ENCODE measurements around the gene CHID1.

CHID1 gene

DNA sequence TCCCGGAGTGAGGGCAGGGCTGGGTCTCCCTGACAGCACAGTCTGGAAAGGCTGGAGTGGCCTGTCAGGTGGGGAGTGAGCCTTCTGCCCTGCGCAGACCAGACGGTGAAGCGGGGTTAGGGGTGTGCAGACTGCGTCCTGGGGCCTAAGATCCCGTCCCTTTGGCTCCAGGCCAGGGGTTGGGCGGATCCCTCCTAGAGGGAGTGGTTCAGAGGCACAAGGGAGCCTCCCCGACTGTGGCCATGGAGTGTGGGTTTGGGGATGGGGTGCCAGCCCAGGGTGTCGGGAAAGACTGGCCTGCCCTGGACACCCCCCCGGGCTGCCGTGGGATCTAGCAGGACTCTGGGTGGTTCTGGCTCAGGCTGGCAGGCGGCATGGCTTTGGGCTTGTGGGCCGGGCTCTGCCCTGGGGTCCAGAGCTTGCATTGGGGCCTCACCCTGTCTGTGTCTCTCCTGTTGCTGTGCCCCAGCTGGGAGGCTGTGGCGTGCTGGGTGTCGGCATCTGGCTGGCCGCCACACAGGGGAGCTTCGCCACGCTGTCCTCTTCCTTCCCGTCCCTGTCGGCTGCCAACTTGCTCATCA, 48.4 kb downstream of the CHID1 start:
- DNase-seq, result no peak

DNA sequence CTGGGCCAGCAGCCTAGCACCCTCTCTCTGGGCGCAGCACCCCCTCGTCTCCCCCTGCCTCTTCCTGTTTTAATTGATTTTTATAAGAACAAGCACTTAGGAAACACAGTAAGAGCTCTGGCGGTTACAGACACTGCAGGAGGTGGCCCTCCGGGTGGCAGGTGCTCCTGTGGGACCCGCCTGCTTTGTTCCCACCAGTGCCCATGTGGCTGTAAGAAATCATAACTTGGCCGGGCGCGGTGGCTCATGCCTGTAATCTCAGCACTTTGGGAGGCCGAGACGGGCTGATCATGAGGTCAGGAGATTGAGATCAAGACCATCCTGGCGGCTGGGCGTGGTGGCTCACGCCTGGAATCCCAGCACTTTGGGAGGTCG, 49.5 kb downstream of the CHID1 start:
- DNase-seq, result no peak

DNA sequence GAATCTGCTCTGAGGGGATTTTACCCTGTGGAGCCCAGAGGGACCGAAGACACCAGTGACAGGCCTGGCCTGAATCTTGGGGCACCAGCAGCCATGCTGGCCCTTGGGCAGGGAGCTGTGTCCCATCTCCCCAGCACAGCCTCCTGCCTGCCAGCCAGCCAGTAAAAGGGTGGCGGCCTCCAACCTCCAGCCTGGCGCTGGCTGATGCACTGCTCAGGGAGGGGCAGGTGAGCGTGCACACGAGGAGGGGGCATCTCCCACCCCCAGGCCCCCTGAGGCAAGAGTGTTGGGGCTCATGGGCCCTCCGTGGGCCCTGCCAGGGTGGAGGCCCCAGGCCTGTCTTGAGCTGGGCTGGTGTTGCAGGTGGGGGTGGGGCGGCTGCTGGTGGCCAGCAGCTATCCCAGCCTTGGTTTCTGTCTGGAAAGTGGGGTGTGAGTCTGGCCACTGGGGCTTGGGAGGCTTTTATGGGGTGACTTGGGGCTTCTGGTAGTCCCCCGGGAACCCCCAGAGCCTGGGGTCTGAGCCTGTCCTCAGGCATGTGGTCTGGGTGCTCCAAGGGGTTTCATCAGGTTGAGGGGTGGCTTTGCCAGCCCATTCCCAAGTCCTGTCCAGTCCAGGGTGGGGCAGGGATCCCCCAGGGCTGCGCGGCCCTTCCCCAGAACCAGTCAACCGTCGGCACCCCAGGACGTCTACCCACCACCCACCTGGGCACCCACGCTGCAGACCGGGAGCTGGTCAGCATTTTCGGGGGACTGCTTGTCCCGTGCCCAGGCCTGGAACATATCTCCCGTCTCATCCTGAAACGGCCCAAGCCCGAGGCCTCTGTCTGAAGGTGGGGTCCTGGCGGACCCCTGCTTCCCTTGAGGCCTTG, 50.1 kb downstream of the CHID1 start:
- no peak for DNase-seq

DNA sequence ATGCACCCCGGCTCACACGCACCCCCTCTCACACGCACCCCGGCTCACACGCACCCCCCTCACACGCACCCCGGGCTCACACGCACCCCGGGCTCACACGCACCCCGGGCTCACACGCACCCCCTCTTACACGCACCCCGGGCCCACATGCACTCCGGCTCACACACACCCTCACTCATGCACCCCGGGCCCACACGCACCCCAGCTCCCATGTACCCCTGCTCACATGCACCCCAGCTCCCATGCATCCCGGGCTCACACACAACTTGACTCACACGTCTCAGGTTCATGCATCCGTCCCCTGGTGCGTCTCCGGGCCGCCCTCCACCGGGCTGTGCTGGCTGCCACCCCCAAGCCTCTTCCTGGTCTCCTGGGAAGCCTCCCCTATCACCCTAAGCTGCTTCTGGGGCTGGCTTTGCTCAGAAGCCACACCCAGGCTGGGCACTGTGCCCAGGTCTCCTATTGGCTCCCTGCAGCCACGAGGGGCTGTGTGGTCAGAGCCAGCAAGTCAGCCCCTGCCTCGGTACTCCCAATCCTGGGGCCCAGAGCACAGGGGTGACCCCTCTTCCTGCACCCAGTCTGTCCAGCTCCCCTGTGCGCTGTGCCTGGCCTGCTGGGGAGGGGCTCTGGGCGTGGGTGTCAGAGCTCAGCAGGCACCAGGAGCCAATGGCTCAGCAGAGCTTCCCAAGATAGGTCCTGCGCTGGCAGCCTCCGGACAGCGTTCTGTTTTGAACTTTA, 51.0 kb downstream of the CHID1 start:
- DNase-seq, result no peak

DNA sequence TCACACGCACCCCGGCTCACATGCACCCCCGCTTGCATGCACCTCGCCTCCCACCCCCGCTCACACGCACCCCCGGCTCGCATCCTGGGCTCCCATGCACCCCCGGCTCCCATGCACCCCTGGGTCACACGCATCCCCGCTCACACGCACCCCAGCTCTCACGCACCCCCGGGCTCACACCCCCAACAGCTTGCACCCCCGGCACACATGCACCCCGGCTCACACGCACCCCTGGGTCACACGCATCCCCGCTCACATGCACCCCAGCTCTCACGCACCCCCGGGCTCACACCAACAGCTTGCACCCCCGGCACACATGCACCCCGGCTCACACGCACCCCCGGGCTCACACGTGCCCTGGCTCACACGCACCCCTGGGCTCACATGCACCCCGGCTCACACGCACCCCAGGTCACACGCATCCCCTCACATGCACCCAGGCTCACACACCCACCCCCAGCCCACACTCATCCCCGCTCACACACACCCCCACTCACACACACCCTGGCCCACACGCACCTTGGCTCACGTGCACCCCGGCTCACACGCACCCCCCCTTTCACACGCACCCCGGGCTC, 51.8 kb downstream of the CHID1 start:
- DNase-seq, result no peak

DNA sequence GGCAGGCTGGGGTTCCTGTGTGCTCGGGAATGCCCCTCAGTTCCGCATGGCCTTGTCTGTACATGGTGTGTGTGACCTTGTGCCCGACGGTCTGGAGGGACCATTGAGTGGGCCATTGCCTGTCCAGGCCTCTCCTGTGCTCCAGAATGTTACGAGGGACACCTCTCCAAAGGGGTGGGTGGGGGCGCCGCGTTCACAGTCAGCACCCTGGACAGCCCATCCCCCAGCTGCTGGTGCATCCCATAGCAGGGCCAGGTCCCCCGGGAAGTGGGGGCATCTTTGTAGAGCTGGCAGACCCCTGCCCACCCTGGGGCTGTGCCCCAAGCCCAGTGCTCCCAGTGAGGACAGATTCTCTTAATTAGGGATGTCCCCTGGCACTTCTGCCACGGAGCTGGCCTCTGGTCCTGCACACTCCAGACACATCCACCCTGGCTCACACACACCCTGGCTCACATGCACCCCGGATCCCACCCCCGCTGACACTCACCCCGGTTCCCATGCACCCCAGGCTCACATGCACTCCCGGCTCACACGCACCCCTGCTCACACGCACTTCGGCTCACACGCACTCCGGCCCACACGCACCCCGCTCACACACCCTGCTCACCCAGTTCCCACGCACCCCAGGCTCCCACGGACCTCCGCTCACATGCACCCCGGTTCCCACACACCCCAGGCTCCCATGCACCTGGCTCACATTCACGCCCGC, 52.4 kb downstream of the CHID1 start:
- DNase-seq, result no peak

DNA sequence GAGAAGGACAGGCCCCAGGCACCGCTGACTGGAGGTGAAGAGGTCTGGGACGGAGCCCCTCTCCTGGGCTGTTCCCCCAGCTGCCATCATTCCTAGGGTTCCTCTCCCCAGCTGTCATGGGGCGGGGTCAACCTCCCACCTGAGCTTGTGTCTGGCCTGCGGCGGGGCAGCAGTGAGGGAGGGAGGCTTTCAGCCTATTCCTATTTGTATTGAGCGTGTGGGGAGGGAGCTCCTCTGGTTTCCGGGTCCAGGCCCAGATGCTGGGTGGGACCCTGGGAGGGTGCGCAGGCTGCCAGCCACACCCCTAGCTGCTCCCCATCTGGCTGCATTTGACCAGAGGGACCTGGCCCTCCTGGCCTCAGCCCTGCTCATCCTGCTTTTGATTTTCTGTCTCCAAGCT, 54.2 kb downstream of the CHID1 start:
- DNase-seq, result no peak

DNA sequence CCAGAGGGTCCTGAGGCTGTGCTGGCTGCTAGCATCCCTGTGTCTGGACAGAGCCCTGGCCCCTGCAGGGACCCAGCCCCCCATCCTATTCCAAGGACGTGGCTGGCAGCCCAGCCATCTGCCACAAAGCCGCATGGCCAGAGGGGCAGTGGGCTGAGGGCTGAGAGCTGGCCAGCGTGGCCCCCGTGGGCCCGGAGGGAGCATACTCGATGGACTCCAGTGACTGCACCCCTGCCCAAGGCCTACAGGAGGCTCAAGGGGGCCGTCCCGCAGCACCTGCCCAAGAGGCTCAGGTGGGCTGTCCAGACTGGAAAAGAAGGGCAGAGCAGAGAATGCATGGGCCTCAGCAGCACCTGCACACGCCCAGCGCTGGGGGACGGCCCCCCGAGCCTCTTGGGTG, 54.8 kb downstream of the CHID1 start:
- DNase-seq, result no peak

DNA sequence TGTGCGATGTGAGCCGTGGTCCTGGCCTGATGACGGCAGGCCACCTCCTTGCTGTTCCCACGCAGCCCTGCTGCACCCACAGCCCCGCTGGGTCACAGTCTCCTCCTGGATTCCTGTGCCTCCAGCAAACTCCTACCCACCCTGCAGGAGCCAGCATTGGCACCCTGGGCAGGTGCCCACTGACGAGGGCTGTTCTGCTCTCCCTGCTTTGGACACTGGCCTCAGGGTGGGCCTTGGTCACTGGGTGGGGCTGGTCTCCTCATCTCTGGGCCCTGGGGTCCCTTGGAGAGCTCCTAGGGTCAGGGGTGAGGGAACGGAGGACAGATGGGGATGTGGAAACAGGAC, 55.3 kb downstream of the CHID1 start:
- no peak for DNase-seq

DNA sequence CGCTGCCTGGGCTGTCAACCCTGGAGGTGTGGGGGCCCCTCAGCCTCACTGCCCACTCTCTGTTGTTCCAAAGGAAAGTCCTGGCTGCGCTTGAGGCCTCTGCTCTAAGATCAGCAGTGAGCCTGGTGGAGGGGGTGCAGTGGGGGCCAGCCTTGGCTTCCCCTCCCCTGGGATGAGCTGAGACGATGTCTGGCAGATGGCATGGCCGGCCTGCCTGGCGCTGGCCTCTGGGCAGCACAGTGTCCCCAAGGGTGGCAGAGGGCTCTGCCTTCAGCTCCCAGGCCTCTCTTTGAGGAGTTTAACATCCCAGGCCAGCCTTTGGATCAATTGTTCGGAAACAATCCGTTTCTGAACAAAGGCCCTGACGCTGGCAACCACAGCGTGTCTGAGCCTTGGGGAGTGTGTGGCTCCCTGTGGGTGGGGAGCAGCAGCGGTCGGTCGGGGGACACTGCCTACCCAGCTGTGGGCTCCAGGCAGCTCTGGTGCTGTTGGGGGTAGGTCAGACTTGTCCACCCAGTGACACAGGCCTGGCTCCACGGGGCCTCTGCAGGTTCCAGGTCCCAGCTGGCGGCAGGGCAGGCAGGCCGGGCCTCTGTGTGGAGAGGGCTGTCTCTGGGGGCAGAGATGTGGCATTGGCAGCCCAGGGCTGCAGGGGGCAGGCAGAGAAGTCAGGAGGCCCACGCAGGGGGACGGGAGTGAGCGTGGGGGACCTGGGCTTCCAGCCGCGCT, 55.8 kb downstream of the CHID1 start:
- no peak for DNase-seq

DNA sequence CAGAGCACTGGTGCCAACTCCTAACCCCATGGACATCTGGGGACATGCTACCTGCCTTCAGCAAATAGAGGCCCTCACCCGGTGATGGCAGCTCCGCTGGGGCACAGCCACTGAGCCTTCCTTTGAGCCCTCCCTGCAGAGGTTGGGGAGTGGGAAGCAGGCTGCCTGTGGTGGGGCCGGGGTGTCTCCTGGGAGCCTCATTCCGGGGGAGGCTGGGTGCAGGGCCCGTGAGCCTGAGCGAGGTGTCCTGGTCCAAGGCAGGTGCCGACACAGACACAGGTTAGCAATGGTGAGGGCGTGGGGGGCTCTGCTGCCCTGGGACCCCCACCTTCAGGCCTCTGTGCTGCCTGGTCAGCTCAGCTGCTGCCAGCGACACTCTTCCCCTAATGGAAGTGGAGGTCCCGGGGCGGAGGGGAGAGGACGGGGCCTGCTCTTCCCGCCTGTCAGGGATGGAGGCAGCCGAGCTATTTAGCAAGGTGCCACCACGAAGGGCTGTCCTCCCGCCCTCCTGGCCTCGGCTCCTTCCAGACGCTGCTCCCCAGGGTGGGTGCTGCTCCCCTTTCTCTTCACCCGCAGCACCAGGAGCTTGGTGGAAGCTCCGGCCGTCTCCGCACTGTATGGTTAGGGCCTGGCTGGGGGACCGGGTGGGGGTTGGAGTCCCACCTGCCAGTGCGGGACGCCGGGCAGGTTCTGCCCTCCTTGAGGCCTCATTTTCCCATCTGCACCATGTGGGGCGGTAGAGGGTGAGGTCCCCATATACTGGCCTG, 56.7 kb downstream of the CHID1 start:
- DNase-seq, result no peak

DNA sequence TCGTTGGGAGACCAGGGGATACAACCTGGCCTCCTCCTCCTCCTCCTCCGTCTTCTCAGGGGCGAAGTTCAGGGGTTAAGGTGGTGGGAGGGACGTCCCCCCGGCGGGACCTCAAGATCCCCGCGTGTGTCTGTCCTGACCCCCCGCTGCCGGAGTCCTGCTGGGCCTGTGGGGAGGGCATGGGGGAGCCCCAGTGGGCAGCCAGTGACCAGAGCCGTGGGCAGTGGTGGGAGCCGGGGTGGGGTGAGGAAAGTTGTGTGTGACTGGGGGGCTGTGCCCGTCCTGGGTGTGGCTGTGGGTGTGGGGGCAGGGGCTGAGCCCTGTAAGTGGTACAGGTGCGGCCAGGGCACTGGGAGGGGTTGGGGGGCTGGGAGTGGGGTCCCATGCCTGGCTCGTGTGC, 57.8 kb downstream of the CHID1 start:
- no peak for DNase-seq

DNA sequence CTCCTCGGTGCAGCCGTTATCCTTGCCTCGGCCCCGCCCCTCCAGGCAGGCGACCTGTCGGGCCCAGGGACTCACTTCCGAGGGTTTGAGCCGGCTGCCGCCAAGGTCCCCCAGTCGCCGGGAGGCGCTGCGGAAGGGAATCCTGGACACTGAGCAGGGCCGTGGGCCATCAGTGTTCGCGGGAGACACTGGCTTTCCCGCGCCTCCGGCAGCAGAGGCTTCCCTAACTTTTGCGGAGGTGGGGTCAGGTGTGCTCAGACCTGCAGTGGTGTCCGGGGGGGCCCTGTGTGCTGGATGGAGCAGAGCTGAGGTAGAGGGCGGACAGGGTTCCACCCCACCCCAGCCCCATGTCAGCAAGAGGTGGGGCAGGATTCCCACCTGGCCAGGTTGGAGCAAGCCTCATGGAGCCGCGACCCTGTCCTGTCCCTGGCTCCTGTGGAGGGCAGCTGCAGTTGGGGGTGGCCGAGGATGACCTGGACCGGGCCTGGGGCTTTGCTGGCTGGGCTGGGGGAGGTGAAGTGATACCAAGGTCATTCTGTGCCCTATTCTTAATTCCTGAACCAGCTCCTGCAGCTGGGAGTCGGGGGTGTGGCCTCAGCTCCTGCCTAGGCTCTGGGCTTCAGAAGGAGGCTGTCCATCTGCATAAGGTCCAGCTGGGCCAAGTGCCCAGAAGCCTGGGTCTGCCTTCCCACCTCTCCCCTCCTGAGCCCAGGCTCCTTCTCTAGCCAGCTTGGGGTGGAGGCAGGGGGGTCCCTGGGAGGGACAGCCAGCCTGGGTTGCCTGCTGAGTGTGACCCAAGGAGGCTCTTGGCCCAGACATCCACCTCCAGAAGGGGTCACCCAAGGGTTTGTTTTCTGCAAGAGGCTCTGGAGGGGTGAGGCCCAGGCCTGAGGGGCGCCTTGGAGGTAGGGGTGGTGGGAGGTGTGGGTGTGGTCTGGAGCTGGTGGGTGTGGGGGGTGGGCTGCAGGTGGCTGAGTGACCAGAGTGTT, 59.5 kb downstream of the CHID1 start:
- no peak for DNase-seq

DNA sequence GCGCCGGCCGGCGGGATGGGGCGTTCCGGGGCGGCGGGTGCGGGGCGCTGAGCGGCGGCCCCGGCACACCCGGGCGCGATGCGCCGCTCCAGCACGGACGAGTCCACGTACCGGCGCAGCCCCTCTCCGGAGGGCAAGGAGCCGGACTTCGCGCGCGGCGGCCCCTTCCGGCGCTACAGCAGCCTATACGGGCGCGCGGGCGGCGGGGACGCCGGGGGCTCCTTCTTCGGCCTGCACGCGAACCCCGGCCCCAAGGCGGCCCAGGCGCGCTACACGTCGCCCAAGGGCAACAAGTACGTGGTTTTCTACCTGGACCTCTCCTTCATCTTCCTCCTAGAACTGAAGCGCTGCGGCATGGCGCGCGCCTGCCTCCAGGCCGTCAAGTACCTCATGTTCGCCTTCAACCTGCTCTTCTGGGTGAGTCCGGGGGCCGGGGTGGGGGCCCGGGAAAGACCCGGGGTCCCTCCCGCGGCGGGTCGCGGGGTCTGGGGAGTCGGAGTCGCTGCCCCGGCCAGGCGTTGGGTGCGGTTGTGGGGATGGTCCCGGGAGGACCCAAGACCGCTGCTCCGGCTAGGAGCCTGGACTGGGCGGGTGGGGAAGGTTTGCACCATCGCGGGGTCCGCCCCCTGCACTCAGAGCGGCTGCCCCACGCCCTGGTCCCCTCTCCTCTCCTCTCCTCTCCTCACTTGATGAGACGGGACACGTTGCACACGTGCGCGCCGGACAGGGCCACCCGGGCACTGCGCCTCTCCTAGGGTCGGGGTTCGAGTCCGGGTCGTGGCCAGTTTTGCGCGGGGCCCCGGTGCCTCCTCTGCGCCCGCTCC, 60.4 kb downstream of the CHID1 start:
- no peak for DNase-seq

DNA sequence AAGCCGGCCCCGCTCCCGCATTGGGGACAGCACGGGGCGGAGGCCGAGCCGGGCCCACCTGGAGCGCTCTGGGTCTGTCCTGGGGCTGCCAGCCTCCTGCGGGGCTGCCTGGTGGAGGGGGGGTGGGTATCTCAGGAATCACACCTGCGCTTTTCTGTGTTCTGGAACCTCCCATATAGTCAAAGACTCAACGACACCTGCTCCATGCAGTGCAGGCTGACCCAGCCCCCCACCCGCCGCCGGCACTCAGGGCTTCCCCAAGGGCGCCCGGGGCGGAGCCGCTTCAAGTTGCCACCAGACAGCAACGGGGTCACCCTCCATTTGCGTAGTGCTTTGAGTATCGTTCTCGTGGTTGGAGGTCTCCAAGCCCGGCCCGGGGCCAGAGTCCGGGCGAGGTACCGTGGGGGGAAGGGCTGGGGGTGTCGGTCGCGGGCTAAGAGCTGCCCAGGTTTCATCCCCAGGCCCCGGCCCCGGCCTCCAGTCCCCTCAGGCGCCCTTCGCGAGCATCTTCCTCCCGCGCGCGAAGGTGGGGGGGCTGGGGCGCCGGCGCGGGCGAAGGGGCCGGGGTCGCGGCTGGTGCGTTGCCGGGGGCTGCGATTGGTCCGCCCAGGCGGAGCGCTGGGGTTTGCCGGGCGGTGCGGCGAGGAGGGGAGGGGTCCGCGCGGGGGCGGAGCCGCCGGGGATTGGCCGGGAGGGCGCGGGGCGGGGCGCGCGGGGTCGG, 61.3 kb downstream of the CHID1 start:
- no peak for DNase-seq

DNA sequence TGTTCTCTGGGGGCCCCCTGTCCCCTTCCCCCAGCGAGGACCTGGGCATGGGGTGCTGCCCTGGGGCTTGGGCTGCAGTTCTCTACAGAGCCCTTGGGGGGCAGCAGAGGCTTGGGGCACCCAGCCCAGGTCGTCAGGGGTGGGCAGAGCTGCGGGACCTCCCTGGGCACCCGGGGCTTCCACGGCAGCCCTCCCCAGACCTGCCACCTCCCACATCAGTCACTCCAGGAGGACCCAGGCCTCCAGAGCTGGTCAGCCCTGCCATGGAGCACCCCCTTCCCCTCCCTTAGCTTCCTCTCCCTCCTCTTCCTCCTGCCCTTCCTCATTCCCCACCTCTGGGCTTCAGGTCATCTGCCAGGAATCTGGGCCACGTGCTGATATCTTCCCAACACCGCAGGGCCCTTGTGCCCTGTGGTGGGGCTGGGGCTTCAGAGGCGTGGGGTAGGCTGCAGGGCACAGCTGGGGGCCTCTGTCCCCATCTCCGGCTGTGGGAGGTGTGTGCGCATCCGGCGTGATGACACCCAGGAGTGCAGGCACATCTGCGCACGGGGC, 62.2 kb downstream of the CHID1 start:
- peak; percentile 62 for DNase-seq

DNA sequence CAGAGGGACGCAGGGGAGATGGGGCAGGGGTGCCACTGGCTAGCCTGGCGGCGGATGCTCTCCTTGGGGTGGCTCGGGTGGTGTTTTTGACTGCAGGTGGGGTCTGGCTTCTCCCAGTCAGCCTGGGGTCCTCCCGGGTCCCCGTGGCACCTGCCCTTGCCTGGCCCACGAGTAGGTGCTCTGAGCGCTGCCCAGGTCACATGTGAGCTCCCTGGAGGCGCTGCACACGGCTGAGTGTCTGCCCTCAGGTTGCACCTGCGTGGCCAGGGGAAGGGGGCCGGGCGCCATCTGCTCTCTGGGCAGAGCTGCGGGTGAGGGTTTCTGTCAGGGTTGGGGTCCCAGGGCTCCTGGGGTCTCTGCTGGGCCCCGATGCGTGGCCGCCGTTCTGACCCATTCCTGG, 62.7 kb downstream of the CHID1 start:
- no peak for DNase-seq

DNA sequence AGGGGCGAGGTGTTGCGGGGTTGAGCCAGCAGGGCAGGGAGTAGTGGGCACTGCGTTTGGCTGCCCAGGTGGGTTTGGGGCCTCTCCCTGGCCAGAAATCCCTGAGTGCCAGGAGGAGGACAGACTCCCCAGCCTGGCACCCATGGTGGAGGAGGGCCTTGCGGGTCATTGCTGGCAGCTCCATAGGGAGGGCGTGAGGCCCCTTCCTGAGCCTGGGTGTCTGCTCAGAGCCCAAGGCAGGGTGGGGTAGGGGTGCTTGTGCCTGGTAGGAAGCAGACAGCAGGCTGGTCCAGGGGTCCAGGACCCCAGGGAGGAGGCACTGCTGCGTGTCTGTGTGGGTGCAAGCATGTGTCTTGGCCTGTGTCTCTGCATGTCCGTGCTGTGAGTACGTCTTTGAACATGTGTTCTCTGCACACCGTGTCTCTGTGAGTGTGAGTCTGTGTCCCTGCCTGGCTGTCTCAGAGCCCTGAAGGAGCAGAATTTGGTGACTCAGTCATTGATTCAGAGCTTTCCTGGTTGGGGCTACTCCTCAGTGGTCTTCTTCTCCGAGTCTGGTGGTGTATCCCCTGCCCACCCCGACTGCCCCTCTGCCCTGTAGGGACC, 64.0 kb downstream of the CHID1 start:
- no peak for DNase-seq
